PC-9 (cell line): ENCODE results near the gene PITPNB. TPM values are rescaled to one million over a fixed set of nuclear protein-coding genes. Genes with fewer than 3 reads are reported as not detected.

ENCODE experiments used
- BruUV-seq: library from RNA; stranded (reverse); fragments of 400-500 nt; replicated peaks from 2 replicates; lab custom pipeline; 2021; lab: Mats Ljungman, UMichigan
- CTCF ChIA-PET: fragments of 300-600 bp; sonication (Branson Sonifier 250); formaldehyde crosslinking; loops from one replicate; lab custom pipeline; 2022; ENCODE audit warnings: antibody characterized with exemption; lab: Charles Lee
- POLR2A ChIA-PET: fragments of 300-600 bp; sonication (Branson Sonifier 250); formaldehyde crosslinking; loops from one replicate; lab custom pipeline; 2022; ENCODE audit warnings: antibody characterized with exemption; ENCODE audit not compliant: unreplicated experiment; lab: Charles Lee
- DNase-seq, 2 experiments: peaks; one replicate each; pipeline versions ENCODE4 v3.0.0 to v3.0.0-alpha.2; 2015 to 2022; ENCODE audit warnings: mixed read lengths in 1 of 2
- H2AFZ ChIP-seq: fragments of 200-600 bp; sonication (generic); 2 replicates; pipeline ENCODE4 v1.8.1; 2017; ENCODE audit warnings: antibody characterized with exemption
- H3F3A ChIP-seq: fragments of 200-600 bp; sonication (generic); 2 replicates; pipeline ENCODE4 v1.8.1; 2017; ENCODE audit warnings: antibody characterized with exemption, mild to moderate bottlenecking, low read depth; ENCODE audit not compliant: insufficient read depth
- H3K27ac ChIP-seq: fragments of 200-600 bp; sonication (generic); 2 replicates; pipeline ENCODE4 v1.6.1; 2016; ENCODE audit warnings: mixed run types
- H3K27me3 ChIP-seq: fragments of 200-600 bp; sonication (generic); 2 replicates; pipeline ENCODE4 v1.6.1; 2016; ENCODE audit warnings: low read depth, mixed run types; ENCODE audit not compliant: insufficient read depth
- H3K36me3 ChIP-seq: fragments of 200-600 bp; sonication (generic); 2 replicates; pipeline ENCODE4 v1.6.1; 2016; ENCODE audit warnings: low read depth, mixed run types
- H3K4me1 ChIP-seq: fragments of 200-600 bp; sonication (generic); replicated peaks from 2 replicates; pipeline ENCODE4 v1.6.1; 2016; ENCODE audit warnings: mixed run types; ENCODE audit not compliant: insufficient read depth
- H3K4me2 ChIP-seq: fragments of 200-600 bp; sonication (generic); 2 replicates; pipeline ENCODE4 v1.6.1; 2017; ENCODE audit warnings: mixed run types
- H3K4me3 ChIP-seq: fragments of 200-600 bp; sonication (generic); 2 replicates; pipeline ENCODE4 v1.6.1; 2016; ENCODE audit warnings: mixed run types
- H3K79me2 ChIP-seq: fragments of 200-600 bp; sonication (generic); 2 replicates; pipeline ENCODE4 v1.6.1; 2017; ENCODE audit warnings: low read depth, mixed run types
- H3K9me2 ChIP-seq: fragments of 200-600 bp; sonication (generic); 2 replicates; pipeline ENCODE4 v1.8.1; 2017; ENCODE audit warnings: mild to moderate bottlenecking; ENCODE audit not compliant: insufficient read depth
- H3K9me3 ChIP-seq: fragments of 200-600 bp; sonication (generic); 2 replicates; pipeline ENCODE4 v1.8.1; 2016; ENCODE audit warnings: low read depth; ENCODE audit not compliant: insufficient read depth
- H4K20me1 ChIP-seq: fragments of 200-600 bp; sonication (generic); 2 replicates; pipeline ENCODE4 v1.8.1; 2017; ENCODE audit not compliant: insufficient read depth
- CTCF ChIP-seq: fragments of 200-600 bp; sonication (generic); conservative IDR thresholded peaks from 2 replicates; pipeline ENCODE4 v1.6.1; 2017; ENCODE audit warnings: mixed run types, antibody characterized with exemption, mild to moderate bottlenecking, moderate library complexity
- EZH2 ChIP-seq: fragments of 200-600 bp; sonication (generic); IDR thresholded peaks from 2 replicates; pipeline ENCODE4 v1.8.0; 2017; ENCODE audit warnings: antibody characterized with exemption, low read depth
- intact Hi-C: fragments of 100-400 bp; cut with micrococcal nuclease; formaldehyde crosslinking; loops from one replicate; pipeline ENCODE4 v1.10.0; 2022; ENCODE audit not compliant: unreplicated experiment
- total RNA-seq: library from RNA; stranded (reverse); gene quantifications from 2 replicates; pipeline ENCODE4 v1.2.3, GENCODE V29; 2021

The PITPNB gene
- total RNA-seq, 1 experiment from 2014 or later = 49.6 TPM

GRCh38 chr22:27871306-27872014, 47.6 kb downstream of the PITPNB start:
- BruUV-seq = no TSS peak
- no peak overlapping the region for H3K4me3 ChIP-seq
- no peak overlapping the region for H2AFZ ChIP-seq
- intact Hi-C loops = no loop called here
- H3K36me3 ChIP-seq = peaks cover 42% of the 10 kb centered on the region
- H3K4me1 ChIP-seq = peaks cover 13% of the 10 kb centered on the region
- ChIA-PET POLR2A (interaction anchor here (0.6 kb wide), 1 partner anchor 62 kb away, joined by 7 read pairs; no protein-coding TSS in a partner anchor), CTCF (no interaction called here)
- H4K20me1 ChIP-seq = peaks cover 10% of the 10 kb centered on the region
- H3K27ac ChIP-seq = no peak overlapping the region
- no peaks in the 10 kb centered on the region for H3K27me3 ChIP-seq
- DNase-seq = no peak
- TF ChIP-seq EZH2 (no peak), CTCF (no peak)
- H3K4me2 ChIP-seq = no peak overlapping the region
- peaks cover 11% of the 10 kb centered on the region for H3K79me2 ChIP-seq
- H3F3A ChIP-seq = peaks cover 26% of the 10 kb centered on the region
- no peaks in the 10 kb centered on the region for H3K9me3 ChIP-seq
- H3K9me2 ChIP-seq = no peaks in the 10 kb centered on the region

GRCh38 chr22:27870234-27871191, 48.5 kb downstream of the PITPNB start:
- Histone ChIP-seq H3K4me2 (no peak overlapping the region), H3K9me2 (no peaks in the 10 kb centered on the region), H3F3A (peaks cover 29% of the 10 kb centered on the region), H3K4me3 (no peak overlapping the region), H3K79me2 (peaks cover 8% of the 10 kb centered on the region), H4K20me1 (peaks cover 12% of the 10 kb centered on the region), H3K27ac (peak overlapping the region; percentile 30; the same call in 1 of the 2 replicates), H3K9me3 (no peaks in the 10 kb centered on the region), H3K36me3 (peaks cover 38% of the 10 kb centered on the region), H2AFZ (no peak overlapping the region), H3K4me1 (peaks cover 22% of the 10 kb centered on the region), H3K27me3 (no peaks in the 10 kb centered on the region)
- ChIA-PET POLR2A (no interaction called here), CTCF (no interaction called here)
- TF ChIP-seq CTCF (no peak), EZH2 (no peak)
- no TSS peak for BruUV-seq
- no peak for DNase-seq
- intact Hi-C loops = no loop called here

GRCh38 chr22:27868732-27869282, 50.2 kb downstream of the PITPNB start:
- Histone ChIP-seq H3K4me3 (no peak overlapping the region), H4K20me1 (peaks cover 5% of the 10 kb centered on the region), H3K79me2 (peaks cover 11% of the 10 kb centered on the region), H3K9me2 (no peaks in the 10 kb centered on the region), H3K27ac (no peak overlapping the region), H3K9me3 (no peaks in the 10 kb centered on the region), H3K27me3 (no peaks in the 10 kb centered on the region), H3K4me1 (peaks cover 26% of the 10 kb centered on the region), H3K36me3 (peaks cover 35% of the 10 kb centered on the region), H3K4me2 (no peak overlapping the region), H2AFZ (no peak overlapping the region), H3F3A (peaks cover 29% of the 10 kb centered on the region)
- intact Hi-C loops = no loop called here
- CTCF ChIA-PET = interaction anchor here (0.5 kb wide), 1 partner anchor 18 kb away, joined by 3 read pairs; no protein-coding TSS in a partner anchor
- BruUV-seq = no TSS peak
- DNase-seq = no peak
- POLR2A ChIA-PET = no interaction called here
- no peak for TF ChIP-seq EZH2
- no peak for TF ChIP-seq CTCF
